Effector CD8-positive, alpha-beta T cell (primary cell): ENCODE results near the gene IFNA1.
"Not testable (repeated sequence)": the region's sequence is repeated elsewhere in the genome, so short reads cannot be mapped to it uniquely, and the experiment has no call there.

Experiments used
- DNase-seq: peaks from one replicate; lab custom pipeline; 2025; lab: John Stamatoyannopoulos, UW
- total RNA-seq, 4 experiments: gene quantifications; one replicate each; lab custom pipeline; 2026; lab: John Stamatoyannopoulos, UW

IFNA1 gene
- total RNA-seq: 0 reads per million in 4 experiments

DNA sequence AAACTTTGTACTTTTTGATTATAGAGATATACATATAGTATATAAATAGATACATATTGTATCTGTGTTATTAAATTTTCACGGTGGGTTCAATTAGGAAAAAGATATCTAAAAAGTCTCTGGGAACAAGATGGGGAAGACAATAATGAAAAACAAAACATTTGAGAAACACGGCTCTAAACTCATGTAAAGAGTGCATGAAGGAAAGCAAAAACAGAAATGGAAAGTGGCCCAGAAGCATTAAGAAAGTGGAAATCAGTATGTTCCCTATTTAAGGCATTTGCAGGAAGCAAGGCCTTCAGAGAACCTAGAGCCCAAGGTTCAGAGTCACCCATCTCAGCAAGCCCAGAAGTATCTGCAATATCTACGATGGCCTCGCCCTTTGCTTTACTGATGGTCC, at the start of gene IFNA1:
Gene IFNA1 (plus strand): TSS at position 301 of the 400 bp plus-strand sequence. CDS start 69 bp downstream, at position 370.
- no peak for DNase-seq

DNA sequence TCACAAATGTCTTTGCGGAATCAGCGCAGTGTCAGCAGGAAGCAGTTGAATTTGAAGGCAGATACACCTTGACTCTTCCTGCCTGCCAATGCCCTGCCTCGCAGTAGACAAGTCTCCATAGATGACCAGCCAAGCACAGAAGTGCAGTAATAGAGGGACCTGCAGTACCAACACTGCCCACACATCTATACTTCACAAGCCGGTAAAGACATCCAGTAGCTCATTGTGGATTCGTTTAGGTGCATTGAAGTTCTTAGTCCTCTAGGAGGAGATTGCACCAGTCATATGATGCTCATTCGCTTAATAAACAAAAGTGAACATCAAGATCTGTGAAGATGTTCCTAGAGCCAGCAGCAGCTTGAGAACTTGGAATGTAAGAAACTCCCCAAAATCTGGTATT, 48.0 kb upstream of the IFNA1 start:
- DNase-seq: no peak

DNA sequence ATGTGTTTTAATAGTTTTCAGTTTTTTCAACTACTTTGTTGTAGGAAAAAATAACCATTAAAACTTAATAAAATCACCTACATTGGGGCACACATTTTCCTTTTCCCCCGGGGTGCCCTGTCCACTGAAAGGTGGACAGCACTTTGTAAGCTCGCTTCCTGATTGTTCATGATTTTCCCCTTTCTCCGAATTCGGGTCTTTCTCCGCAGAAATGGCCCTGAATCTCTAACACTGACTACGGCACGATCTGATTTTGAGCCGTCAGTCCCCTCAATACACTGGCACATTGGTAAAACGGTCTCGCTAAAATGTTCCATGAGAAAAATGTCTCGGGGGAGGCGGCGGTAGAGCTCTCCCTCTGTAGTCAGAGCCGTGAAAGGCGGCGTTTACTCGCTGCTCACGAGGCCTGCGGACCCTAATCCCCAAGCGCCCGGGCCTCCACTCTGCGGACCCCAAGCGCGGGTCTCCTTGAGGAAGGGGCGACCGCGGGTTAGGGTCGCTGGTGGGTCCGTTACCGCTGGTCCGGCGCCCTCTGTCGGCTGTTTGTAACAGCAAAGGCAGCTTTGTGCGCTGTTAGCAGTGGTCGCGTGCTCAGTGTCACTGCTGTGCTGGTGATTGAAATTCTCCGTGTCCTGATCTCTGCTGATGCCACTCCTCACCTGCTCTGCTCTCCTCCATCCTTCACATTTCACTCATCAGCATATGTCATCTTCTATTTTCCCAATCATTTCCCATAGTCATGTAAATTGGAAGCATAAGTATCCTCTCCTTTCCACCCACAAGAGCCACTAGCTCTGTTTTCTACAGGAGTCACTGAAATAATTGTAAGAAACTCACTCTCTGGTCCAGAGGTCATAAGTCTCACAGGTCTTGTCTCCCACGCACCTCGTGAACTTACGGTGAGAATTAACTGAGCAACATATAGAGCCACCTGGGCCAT, 44.2 kb upstream of the IFNA1 start:
- DNase-seq: peak; percentile 35

DNA sequence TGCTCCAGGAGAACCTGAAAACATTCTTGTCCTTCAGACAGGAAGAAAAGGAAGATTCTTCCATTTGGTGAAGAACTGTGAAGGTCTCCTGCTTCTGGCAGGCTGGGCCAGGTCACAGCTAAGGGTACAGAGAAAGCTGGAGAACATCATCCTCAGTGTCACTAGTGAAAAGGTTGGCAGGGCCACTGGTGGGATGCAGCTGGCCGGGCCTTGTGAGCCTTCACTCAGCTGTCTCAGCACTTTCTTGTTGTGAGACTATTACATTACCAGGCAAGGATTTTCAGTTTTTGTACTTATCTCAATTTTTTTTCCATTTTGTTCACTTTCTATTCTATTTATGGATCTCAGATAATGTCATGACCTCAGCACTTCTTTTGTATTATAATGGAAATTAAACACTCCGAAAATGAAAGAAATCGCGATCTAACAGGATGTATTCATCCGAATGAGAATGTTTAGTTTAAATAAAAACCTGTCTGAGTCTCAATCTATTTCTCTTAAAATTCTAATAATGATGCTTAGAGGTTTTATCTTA, 41.2 kb upstream of the IFNA1 start:
- no peak for DNase-seq

DNA sequence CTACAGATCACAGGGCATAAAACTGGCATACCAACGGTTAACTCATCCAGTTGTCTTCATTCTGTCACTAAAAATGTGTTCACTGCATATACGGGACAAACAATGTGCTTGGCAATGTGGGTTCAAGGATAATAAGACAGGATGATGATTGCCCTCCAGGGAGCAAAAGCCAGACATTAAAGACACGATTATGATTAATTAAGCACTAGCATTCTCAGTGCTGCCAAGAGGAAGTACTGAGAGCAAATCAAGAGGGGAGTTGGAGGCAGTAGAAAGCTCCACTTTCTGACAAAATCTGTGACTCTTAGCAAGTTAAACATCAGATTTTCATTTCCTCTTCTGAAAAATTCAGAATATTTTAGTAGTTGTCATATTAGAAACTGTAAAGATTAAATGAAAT, 40.3 kb upstream of the IFNA1 start:
- no peak for DNase-seq

DNA sequence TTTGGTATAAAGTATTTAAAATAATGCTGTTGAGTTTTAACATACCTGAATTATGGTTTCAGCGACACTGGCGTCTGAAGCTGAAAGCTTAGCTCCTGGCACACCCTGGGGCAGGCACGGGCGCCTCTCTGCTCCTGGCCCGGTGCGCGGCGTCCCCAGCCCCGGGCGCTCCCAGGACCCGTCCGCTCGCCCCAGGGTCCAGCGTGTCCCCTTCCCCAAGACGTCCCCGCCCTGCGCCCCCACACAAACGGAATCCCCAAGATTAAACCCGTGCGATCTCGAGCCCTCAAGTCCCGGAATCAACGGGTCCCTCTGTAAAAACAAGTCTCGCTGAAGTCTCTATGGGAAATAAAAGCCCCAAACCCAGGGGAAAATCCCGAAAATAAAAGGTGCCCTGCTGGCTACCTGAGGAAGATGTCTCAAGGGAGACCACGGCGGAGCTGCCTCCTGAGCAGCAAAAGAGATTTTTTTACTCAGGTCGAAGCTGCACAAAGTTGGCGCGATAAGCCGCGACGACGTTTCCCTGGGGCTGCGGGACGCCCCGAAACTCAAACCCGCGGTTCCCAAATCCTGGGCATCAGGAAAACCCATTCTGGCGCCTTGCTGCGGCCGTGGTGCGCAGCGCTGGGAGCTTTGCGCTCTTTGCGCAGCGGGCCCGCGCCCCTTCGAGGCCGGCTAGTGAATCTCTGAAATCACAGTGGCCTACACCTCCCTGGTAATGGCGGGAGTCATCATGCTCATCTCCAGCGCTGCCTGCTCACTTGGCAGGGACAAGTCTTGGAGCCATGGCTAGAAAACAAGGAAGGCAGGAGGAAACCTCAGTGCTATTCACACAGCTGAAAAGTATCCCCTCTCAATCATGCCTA, 37.6 kb upstream of the IFNA1 start:
- DNase-seq: no peak

DNA sequence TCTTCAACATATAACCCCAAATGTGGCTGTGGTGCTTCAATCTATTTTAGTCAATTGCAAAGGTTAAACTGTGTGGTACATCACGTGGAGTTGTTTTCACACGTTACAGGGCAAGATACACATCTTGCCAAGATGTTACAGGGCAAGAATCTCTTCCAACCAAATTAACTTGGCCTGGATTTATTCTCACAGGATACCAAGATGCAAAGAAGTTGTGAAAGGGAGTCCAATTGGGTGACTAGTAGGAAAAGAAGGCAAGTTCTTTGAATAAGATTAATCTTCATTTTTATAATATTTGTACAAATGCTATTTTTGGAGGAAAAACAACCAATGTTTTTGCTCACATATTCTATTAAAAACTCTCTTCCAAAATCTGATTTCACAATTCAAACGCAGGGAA, 36.1 kb upstream of the IFNA1 start:
- no peak for DNase-seq

DNA sequence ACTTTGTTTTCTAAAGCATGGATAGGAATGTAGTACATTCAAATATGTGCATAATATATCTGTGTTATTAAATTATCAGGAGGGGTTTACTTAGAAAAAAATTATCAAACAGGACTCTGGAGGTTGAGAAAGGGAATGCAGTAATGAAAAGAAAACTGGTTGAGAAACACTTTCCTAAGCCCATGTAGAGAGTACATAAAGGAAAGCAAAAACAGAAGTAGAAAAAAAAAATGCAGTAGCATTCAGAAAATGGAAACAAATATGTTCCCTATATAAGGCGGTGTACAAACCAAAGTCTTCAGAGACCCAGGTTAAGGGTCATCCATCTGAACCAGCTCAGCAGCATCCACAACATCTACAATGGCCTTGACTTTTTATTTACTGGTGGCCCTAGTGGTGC, 31.4 kb upstream of the IFNA1 start, which contains the start of gene IFNA8:
Gene IFNA8 (plus strand): TSS at position 301 of the 400 bp plus-strand sequence. CDS start 60 bp downstream, at position 361.
- no peak for DNase-seq

DNA sequence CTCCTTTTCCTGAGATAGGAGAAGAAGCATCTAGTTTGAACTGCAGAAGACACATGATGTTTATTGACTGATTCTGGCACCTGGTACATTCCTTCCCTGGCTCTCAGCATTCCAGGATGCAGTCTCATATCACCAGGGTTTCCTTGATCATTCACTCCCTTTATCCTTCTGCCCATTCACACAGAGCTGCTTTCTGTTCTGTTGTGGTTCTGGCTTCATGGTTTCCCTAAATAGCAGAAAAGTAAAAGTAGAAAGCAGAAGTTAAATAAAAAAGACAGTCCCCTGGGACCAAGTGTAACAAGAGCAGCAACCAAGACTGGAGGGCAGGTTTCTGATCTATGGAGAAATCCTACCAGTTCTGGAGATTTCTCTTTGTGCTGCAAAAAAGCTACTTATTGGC, 28.1 kb upstream of the IFNA1 start:
- no peak for DNase-seq

DNA sequence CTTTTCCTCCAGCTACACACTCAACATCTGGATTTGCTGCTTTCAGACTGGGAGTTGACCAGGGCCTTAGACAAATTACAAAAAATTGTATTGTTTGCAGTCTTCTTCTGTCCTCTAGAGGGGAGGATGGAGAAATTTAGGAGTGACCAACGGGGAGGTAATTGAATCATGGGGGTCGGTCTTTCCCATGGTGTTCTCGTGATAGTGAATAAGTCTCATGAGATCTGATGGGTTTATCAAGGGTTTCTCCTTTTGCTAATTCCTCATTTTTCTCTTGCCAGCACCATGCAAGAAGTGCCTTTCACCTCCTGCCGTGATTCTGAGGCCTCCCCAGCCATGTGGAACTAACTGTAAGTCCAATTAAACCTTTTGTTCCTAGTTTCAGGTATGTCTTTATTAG, 27.1 kb upstream of the IFNA1 start:
- DNase-seq: no peak

DNA sequence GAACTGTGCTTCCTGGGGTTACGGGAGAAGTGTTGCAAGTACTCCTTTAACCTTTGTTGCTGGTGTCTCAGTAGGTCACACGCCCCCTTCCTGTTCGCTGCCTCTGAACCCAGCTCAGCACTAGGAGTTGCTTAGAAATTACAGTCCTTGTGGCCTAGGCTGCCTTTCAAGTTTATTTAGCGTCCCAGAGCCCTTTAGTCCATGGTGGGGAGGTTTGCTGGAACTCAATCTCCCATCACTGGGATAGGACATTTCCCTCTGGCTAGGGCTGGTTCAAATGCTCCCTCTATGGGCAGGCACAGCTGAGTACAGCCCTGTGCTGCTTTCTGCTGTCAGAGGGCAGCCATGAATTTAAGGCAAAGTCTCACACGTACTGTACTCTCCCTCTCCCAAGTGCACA, 26.6 kb upstream of the IFNA1 start:
- no peak for DNase-seq

DNA sequence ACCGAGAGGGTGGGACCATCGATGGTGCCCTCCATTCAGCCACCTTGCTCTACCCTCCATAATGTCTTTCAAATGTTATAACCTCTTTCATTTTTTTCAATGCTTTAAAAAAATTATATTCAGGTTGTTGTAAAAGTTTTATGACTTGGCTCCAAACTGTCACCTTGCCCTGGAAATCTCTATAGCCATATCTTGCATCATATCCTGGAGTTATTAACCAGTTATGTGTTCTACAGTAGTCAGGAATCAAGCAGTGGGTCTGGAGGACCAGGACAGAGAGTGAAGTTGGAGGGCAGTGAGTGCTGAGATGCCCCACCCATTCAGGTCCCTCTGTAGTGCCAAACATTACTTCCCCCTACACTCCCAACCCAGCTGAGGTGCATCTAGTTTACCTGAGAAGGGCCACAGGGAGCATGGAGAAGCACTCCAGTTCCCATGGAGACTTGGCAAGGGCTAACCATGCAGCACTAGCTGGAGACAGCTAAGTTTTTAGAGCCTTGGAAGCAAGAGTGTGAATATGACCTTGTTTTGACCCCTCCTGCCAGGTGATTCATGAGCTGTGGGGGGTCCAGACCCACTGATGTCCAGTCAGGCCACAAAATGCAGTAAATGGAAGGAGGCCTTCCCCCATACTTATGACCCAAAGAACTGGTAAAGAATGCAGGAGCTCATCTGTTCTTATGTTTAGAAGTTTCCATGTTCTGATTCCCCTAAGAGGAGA, 25.9 kb upstream of the IFNA1 start:
- no peak for DNase-seq

DNA sequence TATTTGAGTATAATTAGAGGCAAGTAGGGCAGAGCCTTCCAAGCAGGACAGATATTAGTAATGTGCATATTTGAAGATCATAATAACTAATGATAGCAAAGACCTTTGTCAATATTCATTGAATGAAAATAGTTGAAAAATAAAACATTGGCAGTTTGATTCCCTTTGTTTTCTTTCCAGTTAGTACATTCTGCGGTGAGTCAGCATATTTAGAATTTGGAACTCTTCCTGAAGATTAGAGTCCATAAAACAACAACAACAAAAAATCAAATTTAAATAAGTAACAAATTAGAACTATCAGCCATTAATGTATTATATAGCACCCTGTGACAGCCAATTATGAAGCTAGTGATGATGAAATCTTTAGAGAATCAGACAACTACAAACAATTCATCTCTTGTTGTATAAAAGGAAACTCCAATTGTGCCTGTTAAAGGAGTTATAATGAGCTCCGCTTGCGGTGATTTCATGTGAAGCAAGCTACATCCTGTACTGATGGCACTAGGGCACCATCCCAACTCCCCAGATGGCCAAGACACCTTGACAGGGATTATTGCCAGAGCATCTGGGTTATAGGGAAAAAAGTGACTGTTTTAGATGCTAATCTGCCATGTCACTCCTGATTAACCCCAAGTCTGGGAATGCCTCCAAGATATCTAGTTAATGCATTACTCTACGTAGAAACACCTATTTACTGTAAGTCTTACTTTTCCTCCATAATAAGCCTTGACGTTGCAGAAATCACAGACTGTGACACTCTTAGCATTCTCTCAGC, 24.6 kb upstream of the IFNA1 start:
- DNase-seq: no peak

DNA sequence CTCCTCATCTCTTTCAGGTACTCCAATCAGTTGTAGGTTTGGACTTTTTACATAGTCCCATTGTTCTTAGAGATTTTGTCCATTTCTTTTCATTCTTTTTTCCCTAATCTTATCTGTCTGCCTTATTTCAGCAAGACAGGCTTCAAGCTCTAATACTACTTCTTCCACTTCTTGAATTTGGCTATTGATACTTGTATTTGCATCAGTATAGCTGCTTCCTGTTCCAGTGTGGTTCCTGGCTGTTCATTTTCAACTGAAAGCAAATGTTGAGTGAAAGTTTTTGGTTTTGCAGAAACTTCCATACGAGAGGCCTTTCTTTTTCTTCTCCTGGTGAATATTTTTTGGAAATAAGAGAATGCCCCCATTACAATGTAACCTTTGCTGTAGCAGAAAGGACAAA, 12.0 kb upstream of the IFNA1 start:
- no peak for DNase-seq

DNA sequence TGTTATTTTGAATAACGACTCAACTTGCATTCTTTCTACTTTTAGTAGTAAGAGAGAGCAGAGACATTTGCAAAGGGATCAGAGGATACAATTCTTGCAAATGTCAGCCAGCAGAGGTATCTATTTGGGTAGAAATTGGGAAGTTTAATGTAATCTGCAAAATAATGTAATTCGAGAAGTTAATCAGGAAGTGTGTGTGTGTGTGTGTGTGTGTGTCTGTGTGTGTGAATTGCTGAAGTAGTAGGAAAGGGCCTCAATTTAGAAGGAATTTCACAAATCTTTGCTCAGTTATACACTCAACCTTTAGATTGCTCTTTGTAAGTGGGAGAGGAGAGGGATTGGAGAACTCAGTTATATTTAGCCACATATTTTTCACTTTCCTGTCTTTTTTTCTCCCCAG, 11.0 kb upstream of the IFNA1 start:
- no peak for DNase-seq

DNA sequence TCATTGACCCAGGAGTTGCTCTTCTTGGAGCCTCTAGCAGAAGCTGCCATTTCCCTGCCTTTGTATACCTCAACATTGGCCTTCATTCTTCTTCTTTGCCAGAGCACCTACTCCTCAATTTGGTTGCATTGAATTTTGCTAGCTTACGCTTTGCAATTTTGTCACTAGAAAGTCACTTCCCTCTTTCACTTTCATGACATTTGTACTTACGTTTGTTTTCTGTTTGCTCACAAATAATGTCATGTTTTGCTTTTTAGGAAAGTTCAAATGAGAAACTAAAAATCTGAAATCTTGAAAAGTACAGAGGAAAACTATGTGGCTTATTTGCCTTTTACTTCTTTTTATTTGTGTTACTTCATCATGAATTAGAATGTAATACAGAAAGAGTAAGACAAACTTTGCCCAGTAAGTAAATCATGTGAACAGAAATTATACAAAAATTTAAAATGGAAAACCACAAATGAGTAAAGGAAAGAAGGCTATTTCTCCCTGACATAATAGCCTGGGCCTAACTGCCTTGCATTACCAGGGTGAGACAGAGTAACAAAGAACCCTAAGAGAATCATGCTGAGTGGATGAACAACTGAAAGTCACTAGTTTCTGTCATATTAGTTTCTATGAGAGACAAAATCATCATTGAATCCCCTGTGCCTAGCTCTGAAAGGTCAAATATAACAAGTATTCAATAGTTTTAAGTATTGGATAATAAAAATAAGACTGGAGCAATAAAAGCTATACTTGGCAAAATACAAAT, 7.4 kb upstream of the IFNA1 start:
- DNase-seq: no peak

DNA sequence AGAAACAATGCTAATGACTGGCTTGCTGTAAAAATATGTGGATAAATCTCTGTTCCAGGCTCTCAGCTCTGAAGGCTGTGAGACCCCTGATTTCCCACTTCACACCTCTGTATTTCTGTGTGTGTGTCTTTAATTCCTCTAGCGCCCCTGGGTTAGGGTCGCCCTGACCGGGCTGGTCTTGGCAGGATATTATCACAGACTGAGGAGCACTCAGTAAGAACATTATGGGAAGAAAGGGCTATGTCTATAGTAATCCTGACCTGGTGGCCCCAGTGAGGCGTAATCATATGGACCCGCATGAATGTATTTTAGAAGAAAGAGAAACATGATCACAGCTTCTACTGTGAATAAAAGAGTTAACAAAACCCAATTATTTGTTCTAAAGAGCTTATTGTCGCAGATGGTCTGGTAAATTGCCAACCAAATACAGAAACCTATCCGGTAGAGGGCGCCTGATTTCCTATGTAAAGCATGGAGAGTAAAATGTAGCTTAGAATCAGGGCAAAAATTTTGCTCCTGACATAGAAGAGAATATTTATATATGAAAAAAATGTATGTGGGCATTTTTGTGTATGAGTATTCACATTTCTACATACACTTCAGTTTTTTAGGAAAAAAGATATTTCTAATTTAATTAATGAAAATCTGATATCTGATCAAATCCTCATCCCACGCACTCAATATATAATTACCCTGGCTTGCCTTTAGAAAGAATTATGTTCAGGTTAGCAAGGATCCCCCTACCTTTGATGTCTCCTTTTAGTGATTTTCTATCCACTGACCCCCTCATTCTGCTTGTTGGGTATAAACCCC, 5.8 kb upstream of the IFNA1 start:
- DNase-seq: no peak

DNA sequence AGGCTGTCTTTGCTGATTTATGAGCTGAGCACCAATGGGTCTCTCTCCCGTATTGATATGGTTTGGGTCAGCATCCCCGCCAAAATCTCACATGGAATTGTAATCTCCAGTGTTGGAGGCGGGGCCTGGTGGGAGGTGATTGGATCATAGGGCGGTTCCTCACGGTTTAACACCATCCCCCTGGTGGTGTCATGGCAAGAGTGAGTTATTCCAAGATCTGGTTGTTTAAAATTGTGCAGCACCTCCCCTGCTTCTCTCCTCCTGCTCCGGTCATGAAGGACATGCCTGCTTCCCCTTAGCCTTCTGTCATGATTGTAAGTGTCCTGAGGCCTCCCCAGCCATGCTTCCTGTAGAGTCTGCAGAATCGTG, 5.2 kb upstream of the IFNA1 start:
- DNase-seq: not testable (repeated sequence)

DNA sequence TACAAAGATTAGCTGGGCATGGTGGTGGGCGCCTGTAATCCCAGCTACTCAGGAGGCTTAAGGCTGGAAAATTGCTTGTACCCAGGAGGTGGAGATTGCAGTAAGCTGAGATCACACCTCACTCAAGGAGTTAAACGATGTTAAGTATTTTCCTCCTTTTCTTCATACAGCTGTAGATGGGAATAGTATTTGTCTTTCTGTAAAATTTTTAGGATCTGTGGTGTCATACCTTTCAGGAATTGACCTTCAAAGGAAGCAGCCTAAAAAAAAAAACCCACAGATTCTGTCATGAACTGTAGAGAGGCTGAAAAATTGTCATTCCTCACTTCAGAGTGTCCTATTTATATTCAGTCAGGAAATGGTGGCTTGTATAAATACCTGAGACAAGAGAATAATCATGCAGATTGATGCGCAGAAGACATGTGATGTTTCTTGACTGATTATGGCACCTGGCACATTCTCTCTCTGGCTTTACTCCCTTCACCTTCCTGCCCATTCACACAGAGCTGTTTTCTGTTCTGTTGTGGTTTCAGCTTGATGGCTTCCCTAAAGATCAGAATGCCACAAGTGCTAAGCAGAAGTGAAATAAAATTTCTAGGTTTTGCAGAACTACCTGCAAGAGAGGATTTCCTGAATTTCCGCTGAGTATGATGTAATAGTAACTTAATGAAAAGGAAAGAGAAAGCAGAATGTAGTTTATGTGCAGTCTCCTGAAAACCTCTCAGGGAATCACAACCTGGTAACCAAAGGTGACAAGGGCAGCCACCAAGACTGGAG, 3.8 kb downstream of the IFNA1 start:
- no peak for DNase-seq
